ENCODE results near the gene BRDT. TPM values are rescaled to one million over a fixed set of nuclear protein-coding genes. Genes with fewer than 3 reads are reported as not detected.
A peak's percentile ranks its signal among the peaks of the same experiment; 100 is the strongest.

Gene BRDT
- total and polyA plus RNA-seq, 3 donors from 2014 or later = 70.8 to 141 (median 97.4) TPM

- H3K4me3 ChIP-seq = no peak overlapping the region
- intact Hi-C loops (cut with DNase I; ENCODE audit: low total_unique reads) = no loop called here
- no peaks in the 10 kb centered on the region for H3K9me3 ChIP-seq
- H3K4me1 ChIP-seq = peaks cover 4% of the 10 kb centered on the region
- no peaks in the 10 kb centered on the region for H3K36me3 ChIP-seq (ENCODE audit: low read depth, missing control alignments)
- H3K27ac ChIP-seq = no peak overlapping the region
- 68 to 86% methylated on average over 4 of the region's 4 CpGs for WGBS, 2 donors
- DNase-seq = no peak
- no peak for TF ChIP-seq POLR2A (IDR thresholded peaks at IDR 0.05)
- TF ChIP-seq, protein P1, sequence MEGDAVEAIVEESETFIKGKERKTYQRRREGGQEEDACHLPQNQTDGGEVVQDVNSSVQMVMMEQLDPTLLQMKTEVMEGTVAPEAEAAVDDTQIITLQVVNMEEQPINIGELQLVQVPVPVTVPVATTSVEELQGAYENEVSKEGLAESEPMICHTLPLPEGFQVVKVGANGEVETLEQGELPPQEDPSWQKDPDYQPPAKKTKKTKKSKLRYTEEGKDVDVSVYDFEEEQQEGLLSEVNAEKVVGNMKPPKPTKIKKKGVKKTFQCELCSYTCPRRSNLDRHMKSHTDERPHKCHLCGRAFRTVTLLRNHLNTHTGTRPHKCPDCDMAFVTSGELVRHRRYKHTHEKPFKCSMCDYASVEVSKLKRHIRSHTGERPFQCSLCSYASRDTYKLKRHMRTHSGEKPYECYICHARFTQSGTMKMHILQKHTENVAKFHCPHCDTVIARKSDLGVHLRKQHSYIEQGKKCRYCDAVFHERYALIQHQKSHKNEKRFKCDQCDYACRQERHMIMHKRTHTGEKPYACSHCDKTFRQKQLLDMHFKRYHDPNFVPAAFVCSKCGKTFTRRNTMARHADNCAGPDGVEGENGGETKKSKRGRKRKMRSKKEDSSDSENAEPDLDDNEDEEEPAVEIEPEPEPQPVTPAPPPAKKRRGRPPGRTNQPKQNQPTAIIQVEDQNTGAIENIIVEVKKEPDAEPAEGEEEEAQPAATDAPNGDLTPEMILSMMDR (IDR thresholded peaks at IDR 0.05) = no peak
- H3K27me3 ChIP-seq = no peaks in the 10 kb centered on the region
Measured at GRCh38 chr1:91916046-91916445, 33.2 kb upstream of the BRDT start.

- Histone ChIP-seq H3K4me1 (peaks cover 4% of the 10 kb centered on the region), H3K36me3 (ENCODE audit: low read depth, missing control alignments) (no peaks in the 10 kb centered on the region), H3K4me3 (no peak overlapping the region), H3K9me3 (no peaks in the 10 kb centered on the region), H3K27me3 (no peaks in the 10 kb centered on the region), H3K27ac (no peak overlapping the region)
- intact Hi-C loops (cut with DNase I; ENCODE audit: low total_unique reads) = no loop called here
- DNase-seq = no peak
- WGBS, 2 donors = 58 to 67% methylated on average over 5 of the region's 5 CpGs
- TF ChIP-seq POLR2A (IDR thresholded peaks at IDR 0.05) = no peak
- TF ChIP-seq, protein P1 (IDR thresholded peaks at IDR 0.05) = no peak
Measured at GRCh38 chr1:91916811-91917460, 32.3 kb upstream of the BRDT start.

DNA sequence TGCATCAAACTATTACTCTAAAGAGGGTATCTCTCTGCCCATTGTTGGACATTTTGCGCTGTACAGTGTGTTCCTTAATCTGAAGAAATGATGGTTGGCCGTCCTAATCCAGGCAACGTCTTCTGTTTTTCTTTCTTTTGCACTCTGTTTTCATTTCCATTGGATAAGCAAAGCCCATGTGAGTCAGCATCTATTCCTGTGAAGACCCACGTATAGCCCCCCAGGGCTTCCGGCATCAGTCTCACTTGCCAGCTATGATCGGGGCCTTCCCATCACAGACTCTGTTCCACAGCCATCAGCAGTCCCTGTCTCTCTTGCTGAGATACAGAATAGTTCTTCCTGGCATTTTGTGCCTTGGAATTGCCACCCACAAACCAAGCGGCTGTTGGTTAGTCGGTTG, 29.2 kb upstream of the BRDT start:
- no peak for DNase-seq
- Histone ChIP-seq H3K27me3 (no peaks in the 10 kb centered on the region), H3K36me3 (ENCODE audit: low read depth, missing control alignments) (no peaks in the 10 kb centered on the region), H3K4me1 (peaks cover 4% of the 10 kb centered on the region), H3K9me3 (no peaks in the 10 kb centered on the region), H3K4me3 (no peak overlapping the region), H3K27ac (peak overlapping the region in 1 of 2 donors; percentile 19)
- intact Hi-C loops (cut with DNase I; ENCODE audit: low total_unique reads) = loop anchor here (10.0 kb wide), 1 partner anchor 405 kb away; no protein-coding TSS in a partner anchor
- WGBS, 2 donors = 69 to 74% methylated on average over 8 of the region's 8 CpGs
- TF ChIP-seq POLR2A (IDR thresholded peaks at IDR 0.05) = no peak
- TF ChIP-seq, protein P1 (IDR thresholded peaks at IDR 0.05) = no peak

DNA sequence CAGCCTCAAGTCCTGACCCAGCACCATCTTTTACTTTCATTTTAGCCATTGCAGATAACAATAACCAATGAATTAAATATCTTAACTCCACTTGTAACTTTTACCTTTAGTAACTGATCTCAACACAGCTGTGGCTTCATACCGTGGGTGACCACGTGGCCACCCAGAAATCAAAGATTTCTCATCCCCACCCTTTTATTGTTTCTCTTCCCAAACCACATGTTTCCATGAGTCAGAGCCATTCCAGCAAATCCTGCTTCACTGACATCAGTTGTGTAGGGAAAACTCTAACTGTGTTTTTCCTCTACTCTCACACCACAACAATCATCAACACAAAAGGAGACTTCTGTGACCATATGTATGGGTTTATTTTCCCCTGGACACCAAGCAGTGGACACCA, 25.1 kb upstream of the BRDT start:
- WGBS, 2 donors = 79 to 84% methylated on average over 2 of the region's 2 CpGs
- intact Hi-C loops (cut with DNase I; ENCODE audit: low total_unique reads) = loop anchor here (10.0 kb wide), 1 partner anchor 409 kb away; no protein-coding TSS in a partner anchor
- Histone ChIP-seq H3K9me3 (no peaks in the 10 kb centered on the region), H3K27ac (no peak overlapping the region), H3K27me3 (no peaks in the 10 kb centered on the region), H3K36me3 (ENCODE audit: low read depth, missing control alignments) (no peaks in the 10 kb centered on the region), H3K4me3 (no peak overlapping the region), H3K4me1 (peaks cover 4% of the 10 kb centered on the region)
- DNase-seq = no peak
- TF ChIP-seq, protein P1 (IDR thresholded peaks at IDR 0.05) = no peak
- no peak for TF ChIP-seq POLR2A (IDR thresholded peaks at IDR 0.05)

Data from testis (tissue), 3 donors.